Astrocyte (in vitro differentiated cells and primary cell): ENCODE data around the gene GSAP. TPM values are rescaled to one million over a fixed set of nuclear protein-coding genes. Genes with fewer than 3 reads are reported as not detected.

ENCODE experiments used
- DNase-seq: peaks from one replicate; pipeline ENCODE4 v3.0.0-alpha.2; 2010; ENCODE audit warnings: low read depth
- FAIRE-seq: peaks from 2 replicates; lab custom pipeline; 2011; peaks lifted over from hg19 to GRCh38; lab: Jason Lieb, UNC
- H2AFZ ChIP-seq: 2 replicates; pipeline ENCODE4 v1.6.0; 2012; ENCODE audit warnings: low read depth, low read length, inconsistent platforms
- H3K27ac ChIP-seq: 2 replicates; pipeline ENCODE4 v1.5.1; 2011; ENCODE audit warnings: low read depth, low read length, inconsistent platforms
- H3K27me3 ChIP-seq: 2 replicates; pipeline ENCODE4 v1.6.0; 2011; ENCODE audit warnings: low read length, inconsistent platforms; ENCODE audit not compliant: insufficient read depth
- H3K36me3 ChIP-seq: 2 replicates; pipeline ENCODE4 v1.5.1; 2011; ENCODE audit warnings: low read length, inconsistent platforms; ENCODE audit not compliant: insufficient read depth
- H3K4me1 ChIP-seq: 2 replicates; pipeline ENCODE4 v1.5.1; 2011; ENCODE audit warnings: low read length, inconsistent platforms; ENCODE audit not compliant: insufficient read depth
- H3K4me2 ChIP-seq: 2 replicates; pipeline ENCODE4 v1.6.0; 2012; ENCODE audit warnings: low read length, inconsistent platforms
- H3K4me3 ChIP-seq: 2 replicates; pipeline ENCODE4 v1.5.1; 2011; ENCODE audit warnings: low read depth, mild to moderate bottlenecking, low read length, inconsistent platforms; ENCODE audit not compliant: insufficient read depth
- H3K79me2 ChIP-seq: 2 replicates; pipeline ENCODE4 v1.6.0; 2012; ENCODE audit warnings: mild to moderate bottlenecking, low read length, inconsistent platforms; ENCODE audit not compliant: insufficient read depth
- H3K9ac ChIP-seq: 2 replicates; pipeline ENCODE4 v1.6.0; 2012; ENCODE audit warnings: mild to moderate bottlenecking, low read length, inconsistent platforms
- H3K9me3 ChIP-seq: 2 replicates; pipeline ENCODE4 v1.5.1; 2012; ENCODE audit warnings: low read depth, mild to moderate bottlenecking, low read length, inconsistent platforms; ENCODE audit not compliant: insufficient read depth
- H4K20me1 ChIP-seq: 2 replicates; pipeline ENCODE4 v1.6.0; 2012; ENCODE audit warnings: low read length, inconsistent platforms; ENCODE audit not compliant: insufficient read depth
- H3K27ac Mint-ChIP-seq: one replicate; pipeline ENCODE4 v1.8.0; 2021; ENCODE audit warnings: mild to moderate bottlenecking, mixed read lengths; ENCODE audit not compliant: unreplicated experiment
- H3K27me3 Mint-ChIP-seq: one replicate; pipeline ENCODE4 v1.8.0; 2021; ENCODE audit warnings: low read depth, mixed read lengths; ENCODE audit not compliant: unreplicated experiment
- H3K36me3 Mint-ChIP-seq: one replicate; pipeline ENCODE4 v1.8.0; 2021; ENCODE audit warnings: low read depth, mixed read lengths; ENCODE audit not compliant: unreplicated experiment
- H3K4me1 Mint-ChIP-seq: one replicate; pipeline ENCODE4 v1.8.0; 2021; ENCODE audit warnings: low read depth, mixed read lengths; ENCODE audit not compliant: unreplicated experiment
- H3K4me3 Mint-ChIP-seq: one replicate; pipeline ENCODE4 v1.8.0; 2021; ENCODE audit warnings: mild to moderate bottlenecking, moderate library complexity, mixed read lengths; ENCODE audit not compliant: unreplicated experiment
- H3K9me3 Mint-ChIP-seq: one replicate; pipeline ENCODE4 v1.8.0; 2021; ENCODE audit warnings: mild to moderate bottlenecking, mixed read lengths; ENCODE audit not compliant: unreplicated experiment
- CTCF ChIP-seq: IDR thresholded peaks from 2 replicates; pipeline ENCODE4 v1.5.1; 2011; ENCODE audit warnings: low read depth, mild to moderate bottlenecking, inconsistent platforms, low read length, moderate library complexity; ENCODE audit not compliant: insufficient read depth
- EZH2 ChIP-seq: IDR thresholded peaks from 2 replicates; pipeline ENCODE4 v1.6.1; 2012; ENCODE audit warnings: mild to moderate bottlenecking, low read length, inconsistent platforms; ENCODE audit not compliant: insufficient read depth
- total RNA-seq: library from RNA; stranded (reverse); gene quantifications from 2 replicates; pipeline ENCODE4 v1.2.1, GENCODE V29; 2021

GSAP gene
- total RNA-seq, 1 donor from 2014 or later = 4.1 TPM

- no peaks in the 10 kb centered on the region for H4K20me1 ChIP-seq
- no peak for TF ChIP-seq EZH2
- TF ChIP-seq CTCF = no peak
- no peaks in the 10 kb centered on the region for H3K27me3 ChIP-seq
- no peak overlapping the region for H3K4me2 ChIP-seq
- no peak overlapping the region for H3K4me3 Mint-ChIP-seq
- peaks cover 6% of the 10 kb centered on the region for H3K36me3 Mint-ChIP-seq
- H3K9me3 Mint-ChIP-seq = peaks cover 2% of the 10 kb centered on the region
- H3K4me1 Mint-ChIP-seq = peaks cover 7% of the 10 kb centered on the region
- no peaks in the 10 kb centered on the region for H3K36me3 ChIP-seq
- H3K27me3 Mint-ChIP-seq = peaks cover 3% of the 10 kb centered on the region
- H3K27ac Mint-ChIP-seq = no peak overlapping the region
- no peak overlapping the region for H3K4me3 ChIP-seq
- no peak overlapping the region for H2AFZ ChIP-seq
- H3K27ac ChIP-seq = no peak overlapping the region
- no peak overlapping the region for H3K9ac ChIP-seq
- H3K9me3 ChIP-seq = no peaks in the 10 kb centered on the region
- FAIRE-seq (no peak), DNase-seq (no peak)
- no peaks in the 10 kb centered on the region for H3K4me1 ChIP-seq
- H3K79me2 ChIP-seq = no peaks in the 10 kb centered on the region
Measured at GRCh38 chr7:77289387-77289786, 126.8 kb downstream of the GSAP start.

GRCh38 chr7:77288676-77289320, 127.4 kb downstream of the GSAP start:
- Mint-ChIP-seq H3K4me3 (no peak overlapping the region), H3K9me3 (peaks cover 2% of the 10 kb centered on the region), H3K27me3 (peaks cover 3% of the 10 kb centered on the region), H3K27ac (no peak overlapping the region), H3K36me3 (peaks cover 6% of the 10 kb centered on the region), H3K4me1 (peaks cover 7% of the 10 kb centered on the region)
- DNase-seq = no peak
- no peak overlapping the region for H3K4me3 ChIP-seq
- H3K9ac ChIP-seq = no peak overlapping the region
- H3K27ac ChIP-seq = no peak overlapping the region
- H3K9me3 ChIP-seq = no peaks in the 10 kb centered on the region
- no peaks in the 10 kb centered on the region for H3K79me2 ChIP-seq
- H3K27me3 ChIP-seq = no peaks in the 10 kb centered on the region
- no peak for FAIRE-seq
- no peak overlapping the region for H2AFZ ChIP-seq
- H3K4me2 ChIP-seq = no peak overlapping the region
- H4K20me1 ChIP-seq = no peaks in the 10 kb centered on the region
- no peaks in the 10 kb centered on the region for H3K36me3 ChIP-seq
- no peaks in the 10 kb centered on the region for H3K4me1 ChIP-seq
- TF ChIP-seq EZH2 = no peak
- no peak for TF ChIP-seq CTCF

GRCh38 chr7:77284616-77285015, 131.5 kb downstream of the GSAP start:
- peaks cover 3% of the 10 kb centered on the region for H3K27me3 Mint-ChIP-seq
- no peak overlapping the region for H3K9ac ChIP-seq
- no peaks in the 10 kb centered on the region for H3K79me2 ChIP-seq
- DNase-seq (no peak), FAIRE-seq (no peak)
- peaks cover 17% of the 10 kb centered on the region for H3K4me1 Mint-ChIP-seq
- no peak overlapping the region for H3K4me3 Mint-ChIP-seq
- H3K4me1 ChIP-seq = no peaks in the 10 kb centered on the region
- no peak overlapping the region for H3K27ac Mint-ChIP-seq
- H4K20me1 ChIP-seq = no peaks in the 10 kb centered on the region
- no peaks in the 10 kb centered on the region for H3K9me3 ChIP-seq
- H3K36me3 ChIP-seq = no peaks in the 10 kb centered on the region
- H3K27me3 ChIP-seq = no peaks in the 10 kb centered on the region
- no peak overlapping the region for H3K4me2 ChIP-seq
- peaks cover 6% of the 10 kb centered on the region for H3K36me3 Mint-ChIP-seq
- H3K9me3 Mint-ChIP-seq = peaks cover 2% of the 10 kb centered on the region
- H3K27ac ChIP-seq = no peak overlapping the region
- H3K4me3 ChIP-seq = no peak overlapping the region
- no peak overlapping the region for H2AFZ ChIP-seq
- TF ChIP-seq CTCF (no peak), EZH2 (no peak)
